GM19351 (cell line): ENCODE measurements around the gene SPATA3.

Source experiments
- ATAC-seq: cut with Tn5 transposase; IDR thresholded peaks from one replicate; pipeline ENCODE4 v1.9.1; 2021; ENCODE audit warnings: mild to moderate bottlenecking, moderate library complexity; ENCODE audit not compliant: unreplicated experiment

Gene SPATA3

GRCh38 chr2:231047923-231048915 lies 52.3 kb downstream of the SPATA3 start:
- ATAC-seq, result no peak

DNA sequence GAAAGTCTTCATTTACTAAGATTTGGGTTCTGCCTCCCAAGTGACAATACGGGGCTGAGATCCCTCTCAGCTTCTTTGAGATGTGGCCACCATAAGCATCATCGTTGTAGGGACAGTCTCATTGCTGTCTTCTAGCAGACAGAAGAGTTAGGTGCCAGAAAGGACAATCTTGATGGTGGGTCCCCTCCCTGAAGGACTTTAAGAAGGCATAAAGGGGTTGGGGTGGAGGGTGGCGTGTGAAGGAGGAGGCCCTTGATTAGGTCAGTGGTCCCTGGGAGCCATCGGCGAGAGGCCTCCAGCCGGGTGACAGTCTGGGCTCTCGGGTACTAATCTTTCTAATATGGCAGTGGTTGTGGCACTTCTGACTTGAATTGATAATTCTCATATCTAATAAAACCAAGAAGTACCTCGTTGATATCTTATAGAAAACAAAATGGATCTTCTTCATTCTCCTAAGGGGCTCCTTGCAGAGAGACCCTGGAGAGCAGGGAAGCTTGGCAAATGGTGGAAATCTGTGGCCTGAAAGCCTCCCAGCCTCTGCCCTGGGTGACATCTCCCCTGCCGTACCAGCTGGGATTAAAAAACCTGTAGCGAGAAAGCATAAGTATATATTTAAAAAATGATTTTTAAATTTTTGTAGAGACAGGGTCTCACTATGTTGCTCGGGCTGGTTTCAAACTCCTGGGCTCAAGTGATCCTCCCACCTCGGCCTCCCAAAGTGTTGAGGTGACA lies 53.5 kb downstream of the SPATA3 start:
- ATAC-seq, result no peak

DNA sequence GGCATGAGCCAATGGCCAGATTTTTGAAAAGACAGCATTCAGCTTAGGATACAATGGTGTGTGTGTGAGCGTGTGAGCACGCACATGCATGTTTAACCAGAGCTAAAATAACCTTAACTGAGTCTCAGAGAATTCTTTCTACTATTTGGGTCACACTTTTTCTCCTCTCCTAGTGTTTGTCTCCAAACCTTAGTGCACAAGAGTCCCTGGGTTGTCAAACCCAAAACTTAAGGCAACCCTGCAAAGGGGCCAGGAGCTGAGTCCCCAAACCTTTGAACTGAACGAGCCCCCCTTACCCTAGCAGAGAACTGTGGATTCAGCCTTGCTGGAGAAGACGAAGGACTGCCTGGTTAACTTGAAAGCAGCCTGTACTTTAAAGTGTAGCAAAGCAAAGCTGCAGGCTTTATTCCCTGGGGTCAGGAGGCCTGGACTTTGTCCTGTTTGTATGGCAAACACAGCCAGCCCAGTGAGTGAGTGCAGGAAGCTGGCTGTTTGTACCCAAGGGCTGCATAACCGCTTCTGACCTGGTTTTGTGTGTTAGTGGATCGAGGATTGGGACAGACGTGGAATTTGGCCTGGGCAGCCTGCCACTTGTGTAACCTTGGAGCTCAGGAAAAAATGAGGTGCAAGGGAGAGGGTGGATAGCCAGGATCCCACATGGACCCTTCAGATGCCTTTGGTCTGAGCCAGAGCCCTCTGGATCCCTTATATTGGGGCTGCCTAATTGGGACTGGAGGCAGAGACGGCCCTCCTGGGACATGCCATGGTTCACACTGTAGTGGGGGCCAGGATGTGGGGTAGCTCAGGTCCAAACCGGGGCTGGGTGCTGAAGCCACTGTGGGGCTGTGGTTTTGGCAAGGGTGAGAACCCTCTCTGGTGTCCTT lies 54.3 kb downstream of the SPATA3 start:
- no peak for ATAC-seq

GRCh38 chr2:231051116-231051515 lies 55.2 kb downstream of the SPATA3 start:
- no peak for ATAC-seq

GRCh38 chr2:231052494-231053451 lies 56.9 kb downstream of the SPATA3 start:
- peak; percentile 72 for ATAC-seq

GRCh38 chr2:231053846-231054245 lies 57.9 kb downstream of the SPATA3 start:
- ATAC-seq, result no peak

- peak; percentile 76 for ATAC-seq
Measured at GRCh38 chr2:231056453-231057416, 60.8 kb downstream of the SPATA3 start, which contains the start of gene PSMD1. Gene PSMD1, plus strand, starts transcription at chr2:231056867. Its CDS starts 159 bp downstream, at chr2:231057026.

GRCh38 chr2:231057590-231057989 lies 61.7 kb downstream of the SPATA3 start:
- no peak for ATAC-seq
